Measurements from ENCODE around the gene PPP1CB. TPM values are rescaled to one million over a fixed set of nuclear protein-coding genes. Genes with fewer than 3 reads are reported as not detected.

Gene PPP1CB
- total and polyA plus RNA-seq, 10 of the 15 experiments (the other 5 are each of a cell fraction or from before 2014, with no cell fraction given): 37.5 to 176 (median 84.9) TPM

- no peak for ATAC-seq
- ChIA-PET SMC1A (ENCODE audit: uncharacterized antibody, unreplicated experiment) (interaction anchor here (1.0 to 1.6 kb wide), 2 partner anchors 21 to 182 kb away, joined by 3 to 4 read pairs; no protein-coding TSS in a partner anchor), POLR2A (interaction anchor here (1.8 kb wide), 1 partner anchor 15 kb away, joined by 4 read pairs; no protein-coding TSS in a partner anchor), CTCF (no interaction called here), RAD21 (ENCODE audit: unreplicated experiment) (no interaction called here)
- peaks cover 4 to 20% of the 10 kb centered on the region in 2 experiments for H3K36me3 ChIP-seq (ENCODE audit: control insufficient read depth in 2 of 2, insufficient read depth in 2 of 2, low read length in 1 of 2)
- H3K27me3 ChIP-seq (replicated peaks in 1 of 2; ENCODE audit: control insufficient read depth in 2 of 2, insufficient read depth in 2 of 2, low read length in 1 of 2): no peaks in the 10 kb centered on the region
- no peak overlapping the region for H3K9ac ChIP-seq (ENCODE audit: control insufficient read depth, insufficient read depth, low read length)
- in situ Hi-C loops (cut with MboI): no loop called here
- intact Hi-C loops (cut with micrococcal nuclease; ENCODE audit: unreplicated experiment): no loop called here
- no peak overlapping the region for H2AFZ ChIP-seq (ENCODE audit: control insufficient read depth, low read depth, low read length)
- WGBS (ENCODE audit: insufficient coverage, insufficient replicate concordance, low lambda C conversion rate, missing lambda C conversion rate): 22% methylated on average over 6 of the region's 6 CpGs
- no peak overlapping the region for H3K4me3 ChIP-seq
- no peak overlapping the region for H3K27ac ChIP-seq (ENCODE audit: control insufficient read depth, insufficient read depth)
- peaks cover 35% of the 10 kb centered on the region for H3K79me2 ChIP-seq (ENCODE audit: control insufficient read depth, insufficient read depth, low read length)
- BruUV-seq (replicated peaks): no TSS peak
- H3K4me2 ChIP-seq (ENCODE audit: control insufficient read depth, insufficient read depth): no peak overlapping the region
- H3K9me3 ChIP-seq (replicated peaks; ENCODE audit: control insufficient read depth, insufficient read depth, low read length): no peaks in the 10 kb centered on the region
- no peak for FAIRE-seq
- DNase-seq (ENCODE audit: low read depth, low spot score): no peak
- 0 out of 2 replicates have a peak, but pooled peaks cover 5% of the 10 kb centered on the region for H4K20me1 ChIP-seq (ENCODE audit: control insufficient read depth, insufficient read depth)
- no peaks in the 10 kb centered on the region for H3K4me1 ChIP-seq (ENCODE audit: control insufficient read depth, insufficient read depth, low read length)
- no peak for TF ChIP-seq GATAD2B (conservative IDR thresholded peaks at IDR 0.05; ENCODE audit: low read depth)
- no peak for TF ChIP-seq PKNOX1 (IDR thresholded peaks at IDR 0.05)
- TF ChIP-seq POU2F2 (IDR thresholded peaks at IDR 0.05; ENCODE audit: borderline replicate concordance, low read depth, low read length): no peak
- TF ChIP-seq TBL1XR1 (IDR thresholded peaks at IDR 0.05; ENCODE audit: low read depth, low read length): no peak
- no peak for TF ChIP-seq IKZF1 (conservative IDR thresholded peaks at IDR 0.05)
- no peak for TF ChIP-seq REST (IDR thresholded peaks at IDR 0.05; ENCODE audit: low read depth, low read length)
- no peak for TF ChIP-seq BHLHE40 (IDR thresholded peaks at IDR 0.05; ENCODE audit: borderline replicate concordance in 1 of 2, low read depth in 2 of 2, low read length in 1 of 2)
- no peak for TF ChIP-seq RCOR1 (conservative IDR thresholded peaks at IDR 0.05; ENCODE audit: low read depth, low read length)
- TF ChIP-seq CREM (IDR thresholded peaks at IDR 0.05; ENCODE audit: low read depth): no peak
- TF ChIP-seq EZH2 (IDR thresholded peaks at IDR 0.05; ENCODE audit: borderline replicate concordance, control insufficient read depth, low read depth, low read length): no peak
- TF ChIP-seq SMC3 (IDR thresholded peaks at IDR 0.05; ENCODE audit: borderline replicate concordance, low read length): no peak
- no peak for TF ChIP-seq ZNF622 (IDR thresholded peaks at IDR 0.05)
- no peak for TF ChIP-seq HSF1 (IDR thresholded peaks at IDR 0.05; ENCODE audit: low read depth, low read length)
- no peak for TF ChIP-seq BCL3 (IDR thresholded peaks at IDR 0.05; ENCODE audit: borderline replicate concordance, insufficient read depth, low read depth, low read length, poor library complexity, severe bottlenecking)
Measured at GRCh38 chr2:28776471-28776870, 24.8 kb downstream of the PPP1CB start.

Measured in GM12878 (cell line).